Neural cell (in vitro differentiated cells): ENCODE results near the gene FBXO7.

Experiments
- EZH2 ChIP-seq: fragments of 200-600, 300-800 bp; shearing (Covaris generic), sonication (generic); IDR thresholded peaks from 2 replicates; pipeline ENCODE4 v1.6.1; 2014; ENCODE audit warnings: antibody characterized with exemption, low read length, borderline replicate concordance, mild to moderate bottlenecking; ENCODE audit not compliant: insufficient read depth, poor library complexity, severe bottlenecking
- RAD21 ChIP-seq: fragments of 450-650 bp; conservative IDR thresholded peaks from 2 replicates; pipeline ENCODE4 v1.6.1; 2014; ENCODE audit warnings: antibody characterized with exemption, mild to moderate bottlenecking, moderate library complexity

DNA sequence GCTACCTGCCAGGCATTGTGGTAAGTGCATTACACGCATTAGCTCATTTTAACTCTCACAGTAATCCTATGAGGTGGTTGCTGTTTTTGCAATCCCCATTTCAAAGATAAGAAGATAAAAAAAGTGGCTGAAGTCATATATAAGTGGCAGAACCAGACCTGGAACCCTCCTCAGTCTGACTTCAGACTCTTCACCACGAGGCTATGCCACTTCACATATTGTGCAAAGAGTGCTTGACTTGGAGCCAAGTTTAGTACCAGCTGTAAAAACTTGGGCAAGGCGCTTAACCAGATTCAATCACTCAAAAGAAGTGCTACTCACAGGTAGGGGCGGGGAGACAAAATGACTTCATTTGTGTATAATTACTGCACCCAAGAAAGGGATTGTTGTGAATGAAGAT lies 25.6 kb upstream of the FBXO7 start:
- TF ChIP-seq RAD21 (no peak), EZH2 (no peak)
